HCT116 (cell line): Measurements from ENCODE around the gene THSD1. TPM values are rescaled to one million over a fixed set of nuclear protein-coding genes. Genes with fewer than 3 reads are reported as not detected.

Source experiments
- ATAC-seq: fragments of 200-7000 bp; cut with Tn5 transposase; 2 replicates; pipeline ENCODE4 v1.9.1; 2020; ENCODE audit warnings: mild to moderate bottlenecking, moderate library complexity
- BruUV-seq: library from RNA; stranded (reverse); fragments of 400-500 nt; replicated peaks from 2 replicates; lab custom pipeline; 2021; lab: Mats Ljungman, UMichigan
- CTCF ChIA-PET: fragments of 300-600 bp; sonication (Branson Sonifier 250); formaldehyde crosslinking; loops from one replicate; lab custom pipeline; 2021; ENCODE audit warnings: antibody characterized with exemption; lab: Charles Lee
- POLR2A ChIA-PET: fragments of 300-600, 350-600 bp; sonication (Branson Sonifier 250); formaldehyde crosslinking; loops from one replicate; lab custom pipeline; 2021; ENCODE audit warnings: antibody characterized with exemption; lab: Charles Lee
- RAD21 ChIA-PET, 2 experiments: fragments of 300-600 bp; sonication (Branson Sonifier 250); formaldehyde crosslinking; loops; one replicate each; lab custom pipeline; 2023; ENCODE audit warnings: low total read pairs in 2 of 2; ENCODE audit not compliant: uncharacterized antibody in 2 of 2, unreplicated experiment in 2 of 2, low non-redundant PET in 1 of 2; lab: Charles Lee
- DNase-seq: peaks from one replicate; pipeline ENCODE4 v3.0.0-alpha.2; 2010; ENCODE audit warnings: low read depth, low spot score
- H2AFZ ChIP-seq: fragments of 200-600 bp; shearing (Covaris generic), sonication (generic); 2 replicates; pipeline ENCODE4 v1.6.1; 2017; ENCODE audit warnings: low read depth, mixed run types, mixed read lengths, antibody characterized with exemption, low read length; ENCODE audit not compliant: poor library complexity, severe bottlenecking
- H3K27ac ChIP-seq: 2 replicates; pipeline ENCODE4 v1.5.1; 2012; ENCODE audit warnings: low read depth, low read length
- H3K27me3 ChIP-seq: fragments of 200-600 bp; sonication (generic); 2 replicates; pipeline ENCODE4 v1.6.1; 2016; ENCODE audit warnings: mixed run types, low read length, mixed read lengths; ENCODE audit not compliant: insufficient read depth
- H3K36me3 ChIP-seq, 2 experiments: fragments of 200-500 bp in 1 of 2; fragments of 200-600 bp in 1 of 2; sonication (Bioruptor generic) in 1 of 2; sonication (generic) in 1 of 2; 2 replicates each; pipeline versions ENCODE4 v1.5.1 to v1.6.1; 2014 to 2016; ENCODE audit warnings: low read length in 2 of 2, inconsistent platforms in 1 of 2, mixed read lengths in 1 of 2, mixed run types in 1 of 2; ENCODE audit not compliant: insufficient read depth in 2 of 2, control insufficient read depth in 1 of 2
- H3K4me1 ChIP-seq, 2 experiments: fragments of 200-600 bp in 1 of 2; sonication (generic) in 1 of 2; 2 replicates each; pipeline versions ENCODE4 v1.5.1 to v1.6.1; 2012 to 2017; ENCODE audit warnings: low read length in 2 of 2, inconsistent platforms in 1 of 2, mild to moderate bottlenecking in 1 of 2, mixed read lengths in 1 of 2, mixed run types in 1 of 2, moderate library complexity in 1 of 2; ENCODE audit not compliant: insufficient read depth in 2 of 2, control insufficient read depth in 1 of 2
- H3K4me2 ChIP-seq: fragments of 200-600 bp; sonication (generic); 2 replicates; pipeline ENCODE4 v1.6.1; 2017; ENCODE audit warnings: mixed run types, low read length, mixed read lengths
- H3K4me3 ChIP-seq, 2 experiments: fragments of 200-600 bp in 1 of 2; sonication (generic) in 1 of 2; replicated peaks in 1 of 2; 2 replicates each; pipeline ENCODE4 v1.5.1; 2011 to 2016; ENCODE audit warnings: low read length in 2 of 2, control low read depth in 1 of 2, low read depth in 1 of 2, mild to moderate bottlenecking in 1 of 2, mixed read lengths in 1 of 2, mixed run types in 1 of 2
- H3K79me2 ChIP-seq: fragments of 200-600 bp; sonication (generic); 2 replicates; pipeline ENCODE4 v1.6.1; 2017; ENCODE audit warnings: mild to moderate bottlenecking, mixed run types, low read length, moderate library complexity, mixed read lengths; ENCODE audit not compliant: insufficient read depth
- H3K9ac ChIP-seq: fragments of 200-600 bp; sonication (generic); 2 replicates; pipeline ENCODE4 v1.6.1; 2016; ENCODE audit warnings: low read length, mixed read lengths
- H3K9me2 ChIP-seq: fragments of 200-600 bp; sonication (generic), shearing (Covaris generic); 2 replicates; pipeline ENCODE4 v1.6.1; 2017; ENCODE audit warnings: mixed run types, mild to moderate bottlenecking, moderate library complexity; ENCODE audit not compliant: insufficient read depth
- H3K9me3 ChIP-seq, 2 experiments: fragments of 200-500 bp in 1 of 2; fragments of 200-600 bp in 1 of 2; sonication (Bioruptor generic) in 1 of 2; sonication (generic) in 1 of 2; 2 replicates each; pipeline ENCODE4 v1.6.1; 2014 to 2017; ENCODE audit warnings: low read length in 2 of 2, mixed read lengths in 2 of 2, inconsistent platforms in 1 of 2, low read depth in 1 of 2, mild to moderate bottlenecking in 1 of 2, mixed run types in 1 of 2, moderate library complexity in 1 of 2; ENCODE audit not compliant: control insufficient read depth in 1 of 2, insufficient read depth in 1 of 2
- H4K20me1 ChIP-seq: fragments of 200-600 bp; sonication (generic), shearing (Covaris generic); 2 replicates; pipeline ENCODE4 v1.6.1; 2017; ENCODE audit warnings: mixed run types, mild to moderate bottlenecking, moderate library complexity; ENCODE audit not compliant: insufficient read depth
- ATF3 ChIP-seq: IDR thresholded peaks from 2 replicates; pipeline ENCODE4 v1.6.1; 2012
- CBX3 ChIP-seq: IDR thresholded peaks from 2 replicates; pipeline ENCODE4 v1.6.1; 2012; ENCODE audit warnings: low read depth
- ELF1 ChIP-seq: IDR thresholded peaks from 2 replicates; pipeline ENCODE4 v1.6.1; 2012; ENCODE audit warnings: low read depth, borderline replicate concordance
- EZH2phosphoT487 ChIP-seq: fragments of 200-600 bp; IDR thresholded peaks from 2 replicates; pipeline ENCODE4 v1.6.1; 2018; ENCODE audit warnings: antibody characterized with exemption, borderline replicate concordance
- FOSL1 ChIP-seq: IDR thresholded peaks from 2 replicates; pipeline ENCODE4 v1.6.1; 2012; ENCODE audit warnings: low read depth
- POLR2A ChIP-seq: IDR thresholded peaks from 2 replicates; pipeline ENCODE4 v1.7.0; 2011; ENCODE audit warnings: borderline replicate concordance; ENCODE audit not compliant: insufficient read depth, insufficient read length; ENCODE audit errors: extremely low read depth
- RAD21 ChIP-seq: IDR thresholded peaks from 2 replicates; pipeline ENCODE4 v1.6.1; 2012; ENCODE audit warnings: low read depth, mild to moderate bottlenecking
- SP1 ChIP-seq: IDR thresholded peaks from 2 replicates; pipeline ENCODE4 v1.6.1; 2012; ENCODE audit warnings: low read depth
- SRF ChIP-seq: IDR thresholded peaks from 2 replicates; pipeline ENCODE4 v1.6.1; 2012; ENCODE audit warnings: low read depth
- TCF7L2 ChIP-seq: IDR thresholded peaks from 2 replicates; pipeline ENCODE4 v1.7.0; 2011; ENCODE audit warnings: borderline replicate concordance, inconsistent platforms; ENCODE audit not compliant: insufficient read depth, insufficient read length; ENCODE audit errors: extremely low read depth
- YY1 ChIP-seq: IDR thresholded peaks from 2 replicates; pipeline ENCODE4 v1.6.1; 2011; ENCODE audit warnings: low read length, low read depth, moderate library complexity, mild to moderate bottlenecking; ENCODE audit not compliant: insufficient replicate concordance; ENCODE audit errors: extremely low read depth
- ZFX ChIP-seq: fragments of 450-650 bp; IDR thresholded peaks from 2 replicates; pipeline ENCODE4 v1.6.1; 2017
- ZNF274 ChIP-seq: fragments of 200-500 bp; sonication (Bioruptor generic); IDR thresholded peaks from 2 replicates; pipeline ENCODE4 v1.6.1; 2014; ENCODE audit warnings: mild to moderate bottlenecking, low read depth, low read length, inconsistent platforms
- intact Hi-C: fragments of 100-400 bp; cut with micrococcal nuclease; formaldehyde crosslinking; loops from 2 replicates; pipeline ENCODE4 v1.10.0; 2022
- total RNA-seq: library from RNA; stranded (reverse); gene quantifications from one replicate; pipeline ENCODE4 v1.2.1, GENCODE V29; 2021; ENCODE audit not compliant: unreplicated experiment
- TF ChIP-seq, protein P1 (sequence below): IDR thresholded peaks from 2 replicates; pipeline ENCODE4 v1.6.1; 2012
- TF ChIP-seq, protein P2 (sequence below), 3 experiments: fragments of 200-600 bp in 1 of 3; sonication (generic) in 1 of 3; IDR thresholded peaks in 2 of 3; conservative IDR thresholded peaks in 1 of 3; 2 replicates each; pipeline ENCODE4 v1.5.1; 2012 to 2017; ENCODE audit warnings: low read depth in 2 of 3, low read length in 2 of 3, antibody characterized with exemption in 1 of 3, borderline replicate concordance in 1 of 3, control low read depth in 1 of 3, mild to moderate bottlenecking in 1 of 3, mixed read lengths in 1 of 3, mixed run types in 1 of 3, moderate library complexity in 1 of 3; ENCODE audit not compliant: insufficient read depth in 1 of 3

Gene THSD1
- total RNA-seq, 1 experiment from 2014 or later = 0.76 TPM

DNA sequence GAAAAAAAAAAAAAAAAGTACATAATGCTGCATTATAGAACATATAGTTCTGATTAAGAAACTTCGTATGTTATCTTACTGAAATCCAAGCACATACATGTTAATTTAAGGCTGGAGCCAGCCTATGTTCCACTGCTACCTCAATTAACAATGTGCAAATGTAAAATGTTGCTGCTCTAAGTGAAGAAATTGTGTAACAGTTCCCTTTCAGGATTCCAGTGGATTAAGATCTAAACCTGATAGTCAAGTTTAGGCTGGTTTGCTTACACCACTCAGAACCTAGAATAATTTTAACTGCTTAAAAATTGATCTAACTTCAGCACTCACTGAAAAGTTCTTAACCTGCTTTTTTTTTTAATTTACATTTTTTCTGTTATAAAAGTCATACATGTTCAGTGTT, 40.3 kb upstream of the THSD1 start:
- ChIA-PET RAD21 (no interaction called here), CTCF (no interaction called here), POLR2A (no interaction called here)
- Histone ChIP-seq H2AFZ (no peak overlapping the region), H3K79me2 (peaks cover 79% of the 10 kb centered on the region), H3K9me3 (no peaks in the 10 kb centered on the region), H3K4me3 (no peak overlapping the region), H3K27me3 (no peaks in the 10 kb centered on the region), H4K20me1 (no peaks in the 10 kb centered on the region), H3K9me2 (no peaks in the 10 kb centered on the region), H3K4me1 (peaks cover 14 to 18% of the 10 kb centered on the region in 2 experiments), H3K36me3 (peaks cover 0 to 4% of the 10 kb centered on the region in 2 experiments; a peak in 1 of 4 replicates), H3K9ac (no peak overlapping the region), H3K4me2 (no peak overlapping the region), H3K27ac (no peak overlapping the region)
- ATAC-seq (no peak), DNase-seq (no peak)
- no TSS peak for BruUV-seq
- intact Hi-C loops = no loop called here
- TF ChIP-seq ZNF274 (no peak), EZH2phosphoT487 (no peak), TCF7L2 (no peak), RAD21 (no peak), POLR2A (no peak), SRF (no peak), ZFX (no peak), ATF3 (no peak), FOSL1 (no peak), YY1 (no peak), CBX3 (no peak), SP1 (no peak), ELF1 (no peak)
- TF ChIP-seq, protein P1, sequence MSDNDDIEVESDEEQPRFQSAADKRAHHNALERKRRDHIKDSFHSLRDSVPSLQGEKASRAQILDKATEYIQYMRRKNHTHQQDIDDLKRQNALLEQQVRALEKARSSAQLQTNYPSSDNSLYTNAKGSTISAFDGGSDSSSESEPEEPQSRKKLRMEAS = no peak
- TF ChIP-seq, protein P2, sequence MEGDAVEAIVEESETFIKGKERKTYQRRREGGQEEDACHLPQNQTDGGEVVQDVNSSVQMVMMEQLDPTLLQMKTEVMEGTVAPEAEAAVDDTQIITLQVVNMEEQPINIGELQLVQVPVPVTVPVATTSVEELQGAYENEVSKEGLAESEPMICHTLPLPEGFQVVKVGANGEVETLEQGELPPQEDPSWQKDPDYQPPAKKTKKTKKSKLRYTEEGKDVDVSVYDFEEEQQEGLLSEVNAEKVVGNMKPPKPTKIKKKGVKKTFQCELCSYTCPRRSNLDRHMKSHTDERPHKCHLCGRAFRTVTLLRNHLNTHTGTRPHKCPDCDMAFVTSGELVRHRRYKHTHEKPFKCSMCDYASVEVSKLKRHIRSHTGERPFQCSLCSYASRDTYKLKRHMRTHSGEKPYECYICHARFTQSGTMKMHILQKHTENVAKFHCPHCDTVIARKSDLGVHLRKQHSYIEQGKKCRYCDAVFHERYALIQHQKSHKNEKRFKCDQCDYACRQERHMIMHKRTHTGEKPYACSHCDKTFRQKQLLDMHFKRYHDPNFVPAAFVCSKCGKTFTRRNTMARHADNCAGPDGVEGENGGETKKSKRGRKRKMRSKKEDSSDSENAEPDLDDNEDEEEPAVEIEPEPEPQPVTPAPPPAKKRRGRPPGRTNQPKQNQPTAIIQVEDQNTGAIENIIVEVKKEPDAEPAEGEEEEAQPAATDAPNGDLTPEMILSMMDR (IDR thresholded peaks at IDR 0.05 in 2 of 3, conservative IDR thresholded peaks at IDR 0.05 in 1 of 3; ENCODE audit: borderline replicate concordance in 1 of 3, insufficient read depth in 1 of 3, low read depth in 2 of 3, low read length in 2 of 3) = no peak
